GM23248 (cell line): ENCODE results near the gene ZNF160. TPM values are rescaled to one million over a fixed set of nuclear protein-coding genes. Genes with fewer than 3 reads are reported as not detected.

Experiments
- DNase-seq: peaks from one replicate; pipeline ENCODE4 v3.0.0-alpha.2; 2015
- H2AFZ ChIP-seq: fragments of 200-600 bp; sonication (generic); 2 replicates; pipeline ENCODE4 v1.6.1; 2016; ENCODE audit warnings: antibody characterized with exemption
- H3F3A ChIP-seq: fragments of 200-600 bp; sonication (generic); 2 replicates; pipeline ENCODE4 v1.6.1; 2016; ENCODE audit warnings: mild to moderate bottlenecking, antibody characterized with exemption, mixed run types; ENCODE audit not compliant: insufficient read depth
- H3K27ac ChIP-seq: fragments of 200-600 bp; sonication (generic); 2 replicates; pipeline ENCODE4 v1.5.1; 2016; ENCODE audit warnings: mild to moderate bottlenecking
- H3K27me3 ChIP-seq: fragments of 200-600 bp; sonication (generic); replicated peaks from 2 replicates; pipeline ENCODE4 v1.6.1; 2016; ENCODE audit warnings: mild to moderate bottlenecking; ENCODE audit not compliant: insufficient read depth
- H3K36me3 ChIP-seq: fragments of 200-600 bp; sonication (generic); 2 replicates; pipeline ENCODE4 v1.6.1; 2016; ENCODE audit warnings: low read depth, mild to moderate bottlenecking
- H3K4me1 ChIP-seq: fragments of 200-600 bp; sonication (generic); 2 replicates; pipeline ENCODE4 v1.6.1; 2016; ENCODE audit warnings: mild to moderate bottlenecking; ENCODE audit not compliant: insufficient read depth
- H3K4me2 ChIP-seq: fragments of 200-600 bp; sonication (generic); one replicate; pipeline ENCODE4 v1.6.1; 2016; ENCODE audit warnings: mild to moderate bottlenecking; ENCODE audit not compliant: unreplicated experiment
- H3K4me3 ChIP-seq: fragments of 200-600 bp; sonication (generic); 2 replicates; pipeline ENCODE4 v1.5.1; 2016; ENCODE audit warnings: mild to moderate bottlenecking
- H3K79me2 ChIP-seq: fragments of 200-600 bp; sonication (generic); 2 replicates; pipeline ENCODE4 v1.6.1; 2016; ENCODE audit warnings: mild to moderate bottlenecking; ENCODE audit not compliant: insufficient read depth
- H3K9ac ChIP-seq: fragments of 200-600 bp; sonication (generic); 2 replicates; pipeline ENCODE4 v1.6.1; 2016; ENCODE audit warnings: mild to moderate bottlenecking
- H3K9me2 ChIP-seq: fragments of 200-600 bp; sonication (generic); 2 replicates; pipeline ENCODE4 v1.6.1; 2016; ENCODE audit warnings: mixed run types, mild to moderate bottlenecking, moderate library complexity; ENCODE audit not compliant: insufficient read depth
- H3K9me3 ChIP-seq: fragments of 200-600 bp; sonication (generic); one replicate; pipeline ENCODE4 v1.6.1; 2017; ENCODE audit warnings: low read depth
- H4K20me1 ChIP-seq: fragments of 200-600 bp; sonication (generic); 2 replicates; pipeline ENCODE4 v1.6.0; 2016; ENCODE audit not compliant: insufficient read depth
- EZH2 ChIP-seq: fragments of 200-600 bp; sonication (generic); IDR thresholded peaks from 2 replicates; pipeline ENCODE4 v1.6.1; 2018; ENCODE audit warnings: antibody characterized with exemption, mild to moderate bottlenecking; ENCODE audit not compliant: insufficient read depth, poor library complexity, severe bottlenecking
- EZH2phosphoT487 ChIP-seq: fragments of 200-600 bp; sonication (generic); IDR thresholded peaks from 2 replicates; pipeline ENCODE4 v1.6.1; 2018; ENCODE audit warnings: antibody characterized with exemption, moderate library complexity, mild to moderate bottlenecking, low read depth; ENCODE audit not compliant: insufficient read depth
- WGBS, 2 experiments: methylation state at CpG; one replicate each; pipeline ENCODE4 v1.1.6; 2015 to 2017; ENCODE audit warnings: low lambda C conversion rate in 2 of 2, low coverage in 1 of 2; ENCODE audit errors: missing lambda C conversion rate in 2 of 2; 5-methylcytosine and 5-hydroxymethylcytosine counted together
- in situ Hi-C: fragments of 300-500 bp; cut with MboI; formaldehyde crosslinking; loops from 2 replicates; pipeline ENCODE4 v1.15.0; 2020
- polyA plus RNA-seq: library from polyadenylated mRNA; unstranded; fragments of >200 nt; fragmentation: Nextera tagmentation; extraction: Ambion mirVana; gene quantifications from 2 replicates; pipeline ENCODE4 v1.2.1, GENCODE V29; 2016
- total RNA-seq: library from RNA; depleted of rRNA; stranded (reverse); fragments of >200 nt; shearing (Covaris generic); gene quantifications from 2 replicates; pipeline ENCODE4 v1.2.3, GENCODE V29; 2014; rRNA removed

Gene ZNF160
- total RNA-seq (20.2 and 23.0 TPM in 2 replicates), polyA plus RNA-seq (18.2 and 20.6 TPM in 2 replicates)

GRCh38 chr19:53103234-53104203, at the start of gene ZNF160:
TSS of gene ZNF160 (minus strand) at chr19:53103422. CDS start at chr19:53086276, 17,146 bp downstream.
- H3K4me3 ChIP-seq = peak within 1 kb of the TSS; percentile 88
- no peaks in the 10 kb centered on the region for H3K27me3 ChIP-seq
- peak within 1 kb of the TSS; percentile 83 for H2AFZ ChIP-seq
- in situ Hi-C loops = no loop called here
- DNase-seq = peak; percentile 98
- peak within 1 kb of the TSS; percentile 91 for H3K27ac ChIP-seq
- no peaks in the 10 kb centered on the region for H3K9me3 ChIP-seq
- peaks cover 14% of the 10 kb centered on the region; the same call in 1 of the 2 replicates for H3K36me3 ChIP-seq
- H3K79me2 ChIP-seq = peaks cover 46% of the 10 kb centered on the region
- WGBS, 2 experiments = 4% methylated on average over 43 to 67 of the region's 67 CpGs
- H4K20me1 ChIP-seq = no peaks in the 10 kb centered on the region
- H3F3A ChIP-seq = peaks cover 11% of the 10 kb centered on the region; the same call in 1 of the 2 replicates
- H3K4me2 ChIP-seq = peak within 1 kb of the TSS; percentile 89
- TF ChIP-seq EZH2phosphoT487 (no peak), EZH2 (no peak)
- H3K4me1 ChIP-seq = peaks cover 7% of the 10 kb centered on the region; the same call in 1 of the 2 replicates
- H3K9me2 ChIP-seq = no peaks in the 10 kb centered on the region
- H3K9ac ChIP-seq = peak within 1 kb of the TSS; percentile 95

- DNase-seq = no peak
- no peaks in the 10 kb centered on the region for H3K9me2 ChIP-seq
- no peak overlapping the region for H3K27ac ChIP-seq
- H2AFZ ChIP-seq = no peak overlapping the region
- peaks cover 4% of the 10 kb centered on the region; the same call in 1 of the 2 replicates for H3K79me2 ChIP-seq
- H3K4me1 ChIP-seq = no peaks in the 10 kb centered on the region
- no peak overlapping the region for H3K4me2 ChIP-seq
- H4K20me1 ChIP-seq = no peaks in the 10 kb centered on the region
- no peaks in the 10 kb centered on the region for H3K9me3 ChIP-seq
- no peaks in the 10 kb centered on the region for H3K27me3 ChIP-seq
- peaks cover 59% of the 10 kb centered on the region for H3K36me3 ChIP-seq
- in situ Hi-C loops = no loop called here
- no peak for TF ChIP-seq EZH2phosphoT487
- no peak for TF ChIP-seq EZH2
- H3K9ac ChIP-seq = no peak overlapping the region
- 0 out of 2 replicates have a peak, but pooled peaks cover 3% of the 10 kb centered on the region for H3F3A ChIP-seq
- H3K4me3 ChIP-seq = no peak overlapping the region
These were observed 44.4 kb upstream of the ZNF160 start for GRCh38 chr19:53147645-53148044.

GRCh38 chr19:53140351-53140750, 37.1 kb upstream of the ZNF160 start:
- TF ChIP-seq EZH2phosphoT487 (no peak), EZH2 (no peak)
- Histone ChIP-seq H3K9ac (no peak overlapping the region), H3K4me1 (no peaks in the 10 kb centered on the region), H3K79me2 (no peaks in the 10 kb centered on the region), H2AFZ (no peak overlapping the region), H3K36me3 (peaks cover 37% of the 10 kb centered on the region), H3K27ac (no peak overlapping the region), H3K4me2 (no peak overlapping the region), H3K9me3 (no peaks in the 10 kb centered on the region), H3K9me2 (no peaks in the 10 kb centered on the region), H3K4me3 (no peak overlapping the region), H3K27me3 (no peaks in the 10 kb centered on the region), H3F3A (no peaks in the 10 kb centered on the region), H4K20me1 (no peaks in the 10 kb centered on the region)
- WGBS, 2 experiments = 86 to 88% methylated on average over 4 of the region's 4 CpGs
- in situ Hi-C loops = no loop called here
- DNase-seq = no peak

GRCh38 chr19:53136432-53136831, 33.2 kb upstream of the ZNF160 start:
- H3K9ac ChIP-seq = no peak overlapping the region
- 0 out of 2 replicates have a peak, but pooled peaks cover 10% of the 10 kb centered on the region for H3K4me1 ChIP-seq
- H3K4me2 ChIP-seq = no peak overlapping the region
- H3K27ac ChIP-seq = no peak overlapping the region
- no peaks in the 10 kb centered on the region for H3K9me2 ChIP-seq
- H3K9me3 ChIP-seq = no peaks in the 10 kb centered on the region
- H4K20me1 ChIP-seq = no peaks in the 10 kb centered on the region
- TF ChIP-seq EZH2phosphoT487 = no peak
- TF ChIP-seq EZH2 = no peak
- H3K27me3 ChIP-seq = no peaks in the 10 kb centered on the region
- H3F3A ChIP-seq = peaks cover 4% of the 10 kb centered on the region; the same call in 1 of the 2 replicates
- H3K36me3 ChIP-seq = peaks cover 8% of the 10 kb centered on the region; the same call in 1 of the 2 replicates
- WGBS, 2 experiments = 81 to 88% methylated on average over 3 of the region's 3 CpGs
- no peak overlapping the region for H2AFZ ChIP-seq
- no peak overlapping the region for H3K4me3 ChIP-seq
- peaks cover 11% of the 10 kb centered on the region for H3K79me2 ChIP-seq
- in situ Hi-C loops = no loop called here
- no peak for DNase-seq
